ENCODE data around the gene C3orf20. TPM values are rescaled to one million over a fixed set of nuclear protein-coding genes. Genes with fewer than 3 reads are reported as not detected.
A peak's percentile ranks its signal among the peaks of the same experiment; 100 is the strongest.

C3orf20 gene
- total RNA-seq, 1 experiment from 2014 or later = not detected

GRCh38 chr3:14780927-14781507 is 106.1 kb downstream of the C3orf20 start:
- ChIA-PET CTCF (interaction anchor here (0.6 to 3.4 kb wide), 79 partner anchors 8 to 518 kb away, joined by 3 to 59 read pairs (median 4); partner anchors contain the start of genes C3orf20 and CCDC174), POLR2A (no interaction called here)
- H3K27ac Mint-ChIP-seq = no peak overlapping the region
- peaks cover 16% of the 10 kb centered on the region for H3K9me3 Mint-ChIP-seq
- H3K36me3 Mint-ChIP-seq = no peaks in the 10 kb centered on the region
- peak; percentile 95 for ATAC-seq
- peak; percentile 57 for TF ChIP-seq CTCF (IDR thresholded peaks at IDR 0.05)
- TF ChIP-seq SP1 (CRISPR knock-in tag; conservative IDR thresholded peaks at IDR 0.05) = no peak
- peaks cover 18% of the 10 kb centered on the region for H3K4me1 Mint-ChIP-seq
- no peaks in the 10 kb centered on the region for H3K27me3 Mint-ChIP-seq (ENCODE audit: low read depth)
- DNase-seq (ENCODE audit: low spot score) = peak; percentile 86
- no peak overlapping the region for H3K4me3 Mint-ChIP-seq

- peaks cover 18% of the 10 kb centered on the region for H3K4me1 Mint-ChIP-seq
- H3K27me3 Mint-ChIP-seq (ENCODE audit: low read depth) = no peaks in the 10 kb centered on the region
- no peak for TF ChIP-seq ETV6 (CRISPR knock-in tag; IDR thresholded peaks at IDR 0.05)
- TF ChIP-seq ZNF219 (CRISPR knock-in tag; IDR thresholded peaks at IDR 0.05; ENCODE audit: borderline replicate concordance) = no peak
- no peak for TF ChIP-seq TCF7 (CRISPR knock-in tag; IDR thresholded peaks at IDR 0.05; ENCODE audit: low read depth)
- TF ChIP-seq TEAD1 (CRISPR knock-in tag; IDR thresholded peaks at IDR 0.05) = no peak
- no peak for TF ChIP-seq PREB (CRISPR knock-in tag; IDR thresholded peaks at IDR 0.05; ENCODE audit: borderline replicate concordance)
- TF ChIP-seq SMAD4 (CRISPR knock-in tag; IDR thresholded peaks at IDR 0.05) = no peak
- TF ChIP-seq KAT7 (CRISPR knock-in tag; IDR thresholded peaks at IDR 0.05; ENCODE audit: borderline replicate concordance) = no peak
- no peak for TF ChIP-seq ZNF423 (CRISPR knock-in tag; IDR thresholded peaks at IDR 0.05)
- no peak for TF ChIP-seq HMGXB4 (CRISPR knock-in tag; IDR thresholded peaks at IDR 0.05)
- no peak for TF ChIP-seq NFYB (CRISPR knock-in tag; conservative IDR thresholded peaks at IDR 0.05; ENCODE audit: low read depth)
- TF ChIP-seq ATF3 (CRISPR knock-in tag; conservative IDR thresholded peaks at IDR 0.05) = no peak
- no peak for TF ChIP-seq NFE2L1 (CRISPR knock-in tag; IDR thresholded peaks at IDR 0.05)
- no peak for TF ChIP-seq ZNF532 (CRISPR knock-in tag; IDR thresholded peaks at IDR 0.05; ENCODE audit: borderline replicate concordance)
- no peak for TF ChIP-seq ZBTB43 (CRISPR knock-in tag; IDR thresholded peaks at IDR 0.05)
- TF ChIP-seq FOXJ3 (CRISPR knock-in tag; IDR thresholded peaks at IDR 0.05; ENCODE audit: borderline replicate concordance) = no peak
- no peak for TF ChIP-seq GTF2I (CRISPR knock-in tag; conservative IDR thresholded peaks at IDR 0.05)
- DNase-seq (ENCODE audit: low spot score) (no peak), ATAC-seq (no peak)
- H3K27ac Mint-ChIP-seq = no peak overlapping the region
- H3K9me3 Mint-ChIP-seq = peaks cover 19% of the 10 kb centered on the region
- CTCF ChIA-PET = interaction anchor here (0.6 to 2.4 kb wide), 11 partner anchors 9 to 138 kb away, joined by 3 to 14 read pairs (median 6); no protein-coding TSS in a partner anchor
- H3K36me3 Mint-ChIP-seq = no peaks in the 10 kb centered on the region
- POLR2A ChIA-PET = no interaction called here
- no peak overlapping the region for H3K4me3 Mint-ChIP-seq
Measured at GRCh38 chr3:14783480-14784086, 108.6 kb downstream of the C3orf20 start.

Data from WTC11 (cell line).